Endothelial cell of umbilical vein (primary cell): ENCODE data around the gene PTPRO. TPM values are rescaled to one million over a fixed set of nuclear protein-coding genes. Genes with fewer than 3 reads are reported as not detected.

Experiments
- BruUV-seq: library from RNA; stranded (reverse); fragments of 400-500 nt; replicated peaks from 2 replicates; lab custom pipeline; 2021; lab: Mats Ljungman, UMichigan
- CTCF ChIA-PET: fragments of 300-600, 350-600 bp; sonication (Branson Sonifier 250); formaldehyde crosslinking; loops from one replicate; lab custom pipeline; 2021; ENCODE audit warnings: antibody characterized with exemption, inconsistent platforms; lab: Charles Lee
- POLR2A ChIA-PET: fragments of 300-600, 350-600 bp; sonication (Branson Sonifier 250); formaldehyde crosslinking; loops from one replicate; lab custom pipeline; 2021; ENCODE audit warnings: antibody characterized with exemption, inconsistent platforms; lab: Charles Lee
- DNase-seq: peaks from one replicate; pipeline ENCODE4 v3.0.0-alpha.2; 2011; ENCODE audit warnings: low read depth, low spot score
- FAIRE-seq: peaks from 2 replicates; lab custom pipeline; 2011; peaks lifted over from hg19 to GRCh38; lab: Jason Lieb, UNC
- H2AFZ ChIP-seq: 2 replicates; pipeline ENCODE4 v1.6.0; 2012; ENCODE audit warnings: low read depth, low read length, control low read depth, inconsistent platforms
- H3K27ac ChIP-seq: 2 replicates; pipeline ENCODE4 v1.5.1; 2011; ENCODE audit warnings: low read depth, mild to moderate bottlenecking, control low read depth, low read length, moderate library complexity; ENCODE audit not compliant: insufficient read depth
- H3K27me3 ChIP-seq, 2 experiments: 2 replicates each; pipeline versions ENCODE4 v1.6.0 to v1.6.1; 2011; ENCODE audit warnings: low read length in 2 of 2, mixed read lengths in 1 of 2; ENCODE audit not compliant: control insufficient read depth in 2 of 2, insufficient read depth in 2 of 2
- H3K36me3 ChIP-seq, 2 experiments: 2 replicates in 1 of 2; 3 replicates in 1 of 2; pipeline ENCODE4 v1.5.1; 2011; ENCODE audit warnings: low read length in 2 of 2, mild to moderate bottlenecking in 1 of 2, moderate library complexity in 1 of 2; ENCODE audit not compliant: control insufficient read depth in 2 of 2, insufficient read depth in 2 of 2; ENCODE audit errors: extremely low read depth in 1 of 2
- H3K4me1 ChIP-seq: 3 replicates; pipeline ENCODE4 v1.5.1; 2011; ENCODE audit warnings: mild to moderate bottlenecking, low read length; ENCODE audit not compliant: control insufficient read depth, insufficient read depth; ENCODE audit errors: extremely low read depth
- H3K4me2 ChIP-seq: 2 replicates; pipeline ENCODE4 v1.6.1; 2011; ENCODE audit warnings: low read length, control low read depth, mixed read lengths; ENCODE audit not compliant: insufficient read depth
- H3K4me3 ChIP-seq, 3 experiments: fragments of 200-600 bp in 1 of 3; sonication (generic), shearing (Covaris generic) in 1 of 3; replicated peaks in 1 of 3; 2 replicates each; pipeline ENCODE4 v1.5.1; 2011 to 2016; ENCODE audit warnings: control low read depth in 3 of 3, low read length in 3 of 3, mild to moderate bottlenecking in 2 of 3, inconsistent platforms in 1 of 3, low read depth in 1 of 3, moderate library complexity in 1 of 3; ENCODE audit not compliant: insufficient read depth in 1 of 3
- H3K79me2 ChIP-seq: 2 replicates; pipeline ENCODE4 v1.6.0; 2012; ENCODE audit warnings: low read length, inconsistent platforms; ENCODE audit not compliant: control insufficient read depth, insufficient read depth
- H3K9ac ChIP-seq: replicated peaks from 2 replicates; pipeline ENCODE3; 2011; ENCODE audit warnings: low read length, control low read depth; ENCODE audit not compliant: insufficient read depth; ENCODE audit errors: extremely low read depth
- H3K9me1 ChIP-seq: replicated peaks from 3 replicates; pipeline ENCODE4 v1.6.0; 2011; ENCODE audit warnings: mild to moderate bottlenecking, low read length; ENCODE audit not compliant: control insufficient read depth, insufficient read depth; ENCODE audit errors: extremely low read depth
- H3K9me3 ChIP-seq: replicated peaks from 2 replicates; pipeline ENCODE4 v1.5.1; 2012; ENCODE audit warnings: low read length, inconsistent platforms; ENCODE audit not compliant: control insufficient read depth, insufficient read depth
- H4K20me1 ChIP-seq: replicated peaks from 2 replicates; pipeline ENCODE3; 2011; ENCODE audit warnings: mild to moderate bottlenecking, low read length; ENCODE audit not compliant: control insufficient read depth, insufficient read depth; ENCODE audit errors: extremely low read depth
- EZH2 ChIP-seq: IDR thresholded peaks from 2 replicates; pipeline ENCODE4 v1.6.1; 2012; ENCODE audit warnings: borderline replicate concordance, low read depth, mild to moderate bottlenecking, moderate library complexity, low read length, inconsistent platforms; ENCODE audit not compliant: severe bottlenecking
- FOS ChIP-seq: IDR thresholded peaks from 2 replicates; pipeline ENCODE4 v1.6.1; 2011; ENCODE audit warnings: mild to moderate bottlenecking, low read length, moderate library complexity, borderline replicate concordance; ENCODE audit not compliant: insufficient read depth
- GATA2 ChIP-seq: IDR thresholded peaks from 2 replicates; pipeline ENCODE4 v1.7.0; 2011; ENCODE audit warnings: low read depth, mild to moderate bottlenecking, moderate library complexity, mixed read lengths, low read length; ENCODE audit not compliant: insufficient read length, insufficient read depth
- JUN ChIP-seq: IDR thresholded peaks from 2 replicates; pipeline ENCODE4 v1.6.1; 2011; ENCODE audit warnings: borderline replicate concordance, low read depth; ENCODE audit not compliant: insufficient read length, insufficient read depth
- MYC ChIP-seq: IDR thresholded peaks from one replicate; pipeline ENCODE4 v1.6.1; 2011; ENCODE audit warnings: mild to moderate bottlenecking, low read depth, low read length
- POLR2A ChIP-seq: IDR thresholded peaks from 2 replicates; pipeline ENCODE4 v1.6.1; 2012; ENCODE audit warnings: low read depth, mild to moderate bottlenecking, control low read depth, low read length
- POLR2AphosphoS5 ChIP-seq: IDR thresholded peaks from 2 replicates; pipeline ENCODE4 v1.6.1; 2012; ENCODE audit warnings: low read depth, mild to moderate bottlenecking, control low read depth, low read length, moderate library complexity; ENCODE audit not compliant: insufficient read depth
- dilution Hi-C: fragments of 300-500 bp; cut with MboI; formaldehyde crosslinking; loops from one replicate; pipeline ENCODE4 v1.15.0; 2019; ENCODE audit warnings: low sequenced_read_pairs; ENCODE audit not compliant: extremely low pct_ligation_motif_present
- intact Hi-C: fragments of 100-400 bp; cut with micrococcal nuclease; formaldehyde crosslinking; loops from one replicate; pipeline ENCODE4 v1.10.0; 2022
- polyA plus RNA-seq, 4 experiments: library from polyadenylated mRNA; depleted of rRNA in 3 of 4; stranded (reverse) in 3 of 4; unstranded in 1 of 4; fragments of >200 nt; gene quantifications; 2 replicates each; pipeline versions ENCODE4 v1.2.1 to v1.2.3, GENCODE V29; 2011 to 2012; ENCODE audit warnings: missing spikeins in 1 of 4
- total RNA-seq: library from RNA; stranded (reverse); gene quantifications from 2 replicates; pipeline ENCODE4 v1.2.3, GENCODE V29; 2021
- TF ChIP-seq, protein P1 (sequence below): IDR thresholded peaks from 2 replicates; pipeline ENCODE4 v1.6.1; 2011; ENCODE audit not compliant: insufficient read depth, insufficient read length
- TF ChIP-seq, protein P2 (sequence below), 2 donors: IDR thresholded peaks; 1 replicate in 1 of 2; 2 replicates in 1 of 2; pipeline ENCODE4 v1.5.1; 2011; ENCODE audit warnings: low read length in 2 of 2, mild to moderate bottlenecking in 2 of 2, moderate library complexity in 2 of 2, control low read depth in 1 of 2, inconsistent platforms in 1 of 2, low read depth in 1 of 2; ENCODE audit not compliant: insufficient read depth in 1 of 2; ENCODE audit errors: extremely low read depth in 1 of 2

PTPRO gene
- total and polyA plus RNA-seq, 2 donors (not counting 3 experiments of a cell fraction or from before 2014, with no cell fraction given): not detected

DNA sequence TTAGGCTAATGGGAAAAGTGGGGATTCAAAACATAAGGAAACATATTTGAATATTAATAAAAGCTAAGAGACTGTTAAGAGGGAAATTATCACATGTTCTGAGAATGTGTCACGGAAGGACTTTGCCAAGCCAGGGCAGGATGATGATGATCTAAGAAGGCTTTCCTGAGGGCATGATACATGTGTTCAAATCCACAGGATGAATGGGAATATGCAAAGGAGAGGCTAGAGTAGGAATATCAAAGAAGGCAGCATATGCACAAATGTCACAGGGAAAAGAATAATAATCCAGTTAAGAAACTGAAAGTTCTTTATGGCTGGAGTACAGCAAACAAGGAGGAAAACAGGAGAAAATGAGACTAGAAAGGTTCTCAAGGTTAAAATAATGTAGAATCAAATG lies 107.0 kb downstream of the PTPRO start:
- dilution Hi-C loops: no loop called here
- FAIRE-seq (no peak), DNase-seq (no peak)
- H3K4me2 ChIP-seq: no peak overlapping the region
- TF ChIP-seq, protein P1, sequence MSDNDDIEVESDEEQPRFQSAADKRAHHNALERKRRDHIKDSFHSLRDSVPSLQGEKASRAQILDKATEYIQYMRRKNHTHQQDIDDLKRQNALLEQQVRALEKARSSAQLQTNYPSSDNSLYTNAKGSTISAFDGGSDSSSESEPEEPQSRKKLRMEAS: no peak
- no peak for TF ChIP-seq FOS
- no peak for TF ChIP-seq EZH2
- TF ChIP-seq JUN: no peak
- no peak for TF ChIP-seq POLR2A
- no peak for TF ChIP-seq GATA2
- TF ChIP-seq POLR2AphosphoS5: no peak
- TF ChIP-seq, protein P2, sequence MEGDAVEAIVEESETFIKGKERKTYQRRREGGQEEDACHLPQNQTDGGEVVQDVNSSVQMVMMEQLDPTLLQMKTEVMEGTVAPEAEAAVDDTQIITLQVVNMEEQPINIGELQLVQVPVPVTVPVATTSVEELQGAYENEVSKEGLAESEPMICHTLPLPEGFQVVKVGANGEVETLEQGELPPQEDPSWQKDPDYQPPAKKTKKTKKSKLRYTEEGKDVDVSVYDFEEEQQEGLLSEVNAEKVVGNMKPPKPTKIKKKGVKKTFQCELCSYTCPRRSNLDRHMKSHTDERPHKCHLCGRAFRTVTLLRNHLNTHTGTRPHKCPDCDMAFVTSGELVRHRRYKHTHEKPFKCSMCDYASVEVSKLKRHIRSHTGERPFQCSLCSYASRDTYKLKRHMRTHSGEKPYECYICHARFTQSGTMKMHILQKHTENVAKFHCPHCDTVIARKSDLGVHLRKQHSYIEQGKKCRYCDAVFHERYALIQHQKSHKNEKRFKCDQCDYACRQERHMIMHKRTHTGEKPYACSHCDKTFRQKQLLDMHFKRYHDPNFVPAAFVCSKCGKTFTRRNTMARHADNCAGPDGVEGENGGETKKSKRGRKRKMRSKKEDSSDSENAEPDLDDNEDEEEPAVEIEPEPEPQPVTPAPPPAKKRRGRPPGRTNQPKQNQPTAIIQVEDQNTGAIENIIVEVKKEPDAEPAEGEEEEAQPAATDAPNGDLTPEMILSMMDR (IDR thresholded peaks at IDR 0.05; ENCODE audit: extremely low read depth in 1 of 2, insufficient read depth in 1 of 2, low read depth in 1 of 2, low read length in 2 of 2): no peak
- TF ChIP-seq MYC: no peak
- no peaks in the 10 kb centered on the region for H3K36me3 ChIP-seq
- H3K4me3 ChIP-seq: no peak overlapping the region
- H3K9ac ChIP-seq: no peak overlapping the region
- no peak overlapping the region for H2AFZ ChIP-seq
- no peak overlapping the region for H3K27ac ChIP-seq
- no peaks in the 10 kb centered on the region for H3K79me2 ChIP-seq
- H3K27me3 ChIP-seq: peaks cover 2 to 4% of the 10 kb centered on the region in 2 experiments
- POLR2A ChIA-PET: no interaction called here
- CTCF ChIA-PET: no interaction called here
- intact Hi-C loops: no loop called here
- no TSS peak for BruUV-seq
- H3K9me1 ChIP-seq: no peaks in the 10 kb centered on the region
- H4K20me1 ChIP-seq: no peaks in the 10 kb centered on the region
- H3K4me1 ChIP-seq: no peaks in the 10 kb centered on the region
- H3K9me3 ChIP-seq: no peaks in the 10 kb centered on the region
